ENCODE measurements around the gene ANO10.
"Not testable (repeated sequence)": the region's sequence is repeated elsewhere in the genome, so short reads cannot be mapped to it uniquely, and the experiment has no call there.

Gene ANO10

GRCh38 chr3:43372809-43373559 lies 248.8 kb downstream of the ANO10 start:
- DNase-seq (ENCODE audit: low read depth in 3 of 3) = no peak

GRCh38 chr3:43372007-43372740 lies 249.6 kb downstream of the ANO10 start:
- DNase-seq (ENCODE audit: low read depth in 3 of 3) = no peak

DNA sequence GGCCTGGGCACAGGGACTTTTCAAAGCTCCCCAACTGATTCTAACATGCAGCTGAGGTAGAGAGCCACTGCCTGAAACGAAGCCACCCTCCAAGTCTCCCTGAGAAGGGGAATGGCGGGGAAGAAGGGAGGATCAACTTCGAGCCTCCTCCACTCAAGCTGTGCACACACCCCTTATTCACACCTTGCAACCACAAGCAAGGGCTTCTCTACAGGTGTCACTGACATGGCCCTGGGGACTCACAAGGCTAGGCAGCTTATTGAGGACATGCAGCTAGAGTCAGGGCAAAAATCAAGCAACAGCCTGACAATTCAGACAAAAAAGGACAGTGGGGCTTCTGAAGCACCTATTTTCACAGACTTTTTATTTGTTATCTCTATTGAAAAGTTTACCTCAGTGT lies 250.3 kb downstream of the ANO10 start:
- DNase-seq (ENCODE audit: low read depth in 3 of 3) = no peak

- DNase-seq (ENCODE audit: low read depth in 3 of 3) = no peak
Observed at GRCh38 chr3:43370293-43370980, 251.4 kb downstream of the ANO10 start.

- no peak for DNase-seq (ENCODE audit: low read depth in 3 of 3)
Observed at GRCh38 chr3:43369404-43370292, 252.2 kb downstream of the ANO10 start.

- no peak for DNase-seq (ENCODE audit: low read depth in 3 of 3)
Observed at GRCh38 chr3:43366885-43367284, 254.9 kb downstream of the ANO10 start.

DNA sequence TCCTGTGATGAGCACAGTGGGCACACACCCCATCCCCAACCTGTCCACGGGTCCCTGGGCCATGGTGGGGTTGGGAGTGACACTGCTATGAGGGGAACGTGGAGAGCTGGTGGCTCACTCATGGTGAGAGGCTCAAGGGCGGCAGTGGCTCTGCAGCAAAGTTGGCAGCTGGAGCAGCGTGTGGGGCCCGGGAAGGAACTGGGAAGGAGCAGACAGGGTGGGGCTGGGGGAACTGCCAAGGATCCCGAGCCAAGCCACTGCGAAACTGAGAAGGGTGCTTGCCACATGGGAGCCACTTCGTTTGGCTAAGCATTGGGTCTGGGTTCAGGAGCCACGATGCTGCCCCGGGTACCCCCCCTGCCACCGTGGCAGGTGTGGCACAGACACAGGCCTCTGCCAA lies 255.3 kb downstream of the ANO10 start:
- no peak for DNase-seq (ENCODE audit: low read depth in 3 of 3)

DNA sequence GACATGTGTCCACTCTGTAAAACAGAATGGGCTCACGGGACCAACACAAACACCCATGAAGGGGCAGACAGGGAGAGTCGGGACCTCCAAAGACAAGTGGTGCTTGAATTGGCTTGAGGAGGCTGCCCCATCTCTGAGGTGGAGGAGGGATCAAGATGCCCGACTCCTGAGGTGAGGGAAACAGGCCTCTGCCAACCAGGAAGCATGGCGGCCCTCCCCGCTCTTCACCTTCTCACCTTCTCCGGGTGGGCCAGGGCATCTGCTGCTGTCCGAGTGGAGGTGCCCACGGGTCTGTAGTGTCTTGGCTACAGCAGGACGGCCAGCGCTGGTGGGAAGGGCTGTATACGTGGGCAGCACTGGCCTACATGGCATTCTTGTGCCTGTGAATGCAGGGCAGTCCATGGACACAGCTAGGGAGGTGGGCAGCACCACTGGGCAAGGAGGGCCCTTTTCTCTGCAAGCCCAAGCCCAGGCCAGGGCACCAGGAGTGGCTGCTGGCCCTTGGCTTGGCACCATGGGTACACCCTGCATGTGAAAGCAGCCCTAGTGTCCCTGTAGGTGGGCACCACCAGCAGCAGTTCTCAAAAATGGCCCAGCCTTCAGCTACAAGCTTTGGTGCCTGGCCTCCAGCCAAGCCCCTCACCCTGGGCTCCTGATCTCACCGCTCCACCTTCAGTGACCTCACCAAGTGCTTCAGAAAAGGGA lies 256.1 kb downstream of the ANO10 start:
- DNase-seq (ENCODE audit: low read depth in 3 of 3) = no peak

- no peak for DNase-seq (ENCODE audit: low read depth in 3 of 3)
Observed at GRCh38 chr3:43364926-43365325, 256.9 kb downstream of the ANO10 start.

GRCh38 chr3:43364494-43364893 lies 257.3 kb downstream of the ANO10 start:
- no peak for DNase-seq (ENCODE audit: low read depth in 3 of 3)

- no peak for DNase-seq (ENCODE audit: low read depth in 3 of 3)
Observed at GRCh38 chr3:43363621-43364266, 258.1 kb downstream of the ANO10 start.

GRCh38 chr3:43362961-43363360 lies 258.9 kb downstream of the ANO10 start:
- no peak for DNase-seq (ENCODE audit: low read depth in 3 of 3)

DNA sequence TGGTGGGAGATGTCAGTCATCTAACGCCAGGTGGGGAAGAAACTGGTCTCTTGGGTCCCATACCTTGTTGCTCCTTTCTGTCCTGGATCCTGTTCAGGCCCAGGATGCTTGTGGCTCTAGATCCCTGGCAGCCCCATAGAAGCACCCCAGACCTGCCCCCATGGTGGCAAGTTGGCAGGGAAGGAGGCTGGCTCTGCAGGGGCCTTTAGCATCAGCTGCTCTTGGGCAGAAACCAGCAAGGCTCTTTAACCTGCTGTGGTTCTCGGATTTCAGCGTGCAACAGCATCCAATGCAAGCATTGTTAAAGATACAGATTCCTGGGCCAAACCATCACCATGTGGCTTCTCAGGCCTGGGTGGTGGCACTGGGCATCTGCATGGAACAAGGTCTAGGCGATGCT lies 259.6 kb downstream of the ANO10 start:
- no peak for DNase-seq (ENCODE audit: low read depth in 3 of 3)

DNA sequence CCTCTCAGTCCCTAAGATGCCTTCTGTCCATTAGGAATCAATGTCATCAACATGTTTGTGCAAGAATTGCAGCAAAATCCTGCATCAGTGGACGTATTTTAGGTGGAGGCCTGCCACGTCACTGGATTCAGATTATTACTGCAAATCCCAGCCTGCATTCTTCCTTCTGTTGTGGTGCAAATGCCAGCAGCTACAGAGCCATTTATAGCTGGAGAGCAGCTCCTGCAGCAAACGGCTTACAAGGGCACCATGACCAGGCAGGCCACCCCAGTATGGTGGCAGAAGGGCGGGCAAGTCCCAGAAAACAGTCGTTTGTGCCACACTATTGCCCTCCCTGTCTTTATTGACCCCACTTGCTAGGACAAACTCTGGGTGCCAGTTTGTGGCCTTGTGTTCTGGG lies 260.7 kb downstream of the ANO10 start:
- DNase-seq (ENCODE audit: low read depth in 3 of 3) = no peak

DNA sequence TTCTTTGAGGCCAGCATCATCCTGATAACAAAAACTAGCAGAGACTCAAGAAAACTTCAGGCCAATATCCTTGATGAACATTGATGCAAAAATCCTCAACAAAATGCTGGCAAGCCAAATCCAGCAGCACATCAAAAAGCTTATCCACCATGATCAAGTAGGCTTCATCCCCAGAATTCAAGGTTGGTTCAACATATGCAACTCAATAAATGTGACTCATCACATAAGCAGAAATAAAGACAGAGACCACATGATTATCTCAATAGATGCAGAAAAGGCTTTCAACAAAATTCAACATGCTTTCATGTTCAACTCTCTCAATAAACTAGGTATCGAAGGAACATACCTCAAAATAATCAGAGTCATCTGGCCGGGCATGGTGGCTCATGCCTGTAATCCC lies 265.8 kb downstream of the ANO10 start:
- not testable (repeated sequence) for DNase-seq (ENCODE audit: low read depth in 3 of 3)

- DNase-seq (ENCODE audit: low read depth in 3 of 3) = no peak
Observed at GRCh38 chr3:43353923-43354670, 267.7 kb downstream of the ANO10 start.

- DNase-seq (ENCODE audit: low read depth in 3 of 3) = no peak
Observed at GRCh38 chr3:43353393-43353792, 268.4 kb downstream of the ANO10 start.

DNA sequence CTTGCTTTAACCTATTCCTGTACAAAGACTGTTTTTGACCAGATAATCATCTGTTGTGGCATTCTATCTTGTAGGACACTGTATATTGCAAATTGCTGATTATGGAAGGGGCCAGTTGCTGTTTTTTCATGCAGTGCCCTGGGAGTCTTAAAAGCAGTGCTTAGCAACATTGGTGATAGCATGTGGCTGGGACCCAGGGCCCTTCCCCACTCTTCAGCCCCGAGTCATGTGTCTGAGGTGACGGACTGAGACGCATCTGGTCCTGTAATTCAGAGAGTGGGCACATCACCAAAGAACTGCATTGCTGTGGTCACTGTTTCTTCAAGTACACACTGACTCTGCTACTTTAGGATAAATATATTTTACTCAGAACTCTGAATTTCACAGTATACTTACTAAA lies 272.1 kb downstream of the ANO10 start:
- DNase-seq (ENCODE audit: low read depth in 3 of 3) = no peak

GRCh38 chr3:43348852-43349574 lies 272.8 kb downstream of the ANO10 start:
- no peak for DNase-seq (ENCODE audit: low read depth in 3 of 3)

All from stimulated activated CD4-positive, alpha-beta T cell treated with anti-CD3 and anti-CD28 coated beads, TNF-alpha, amount 100 ng/mL, for 4 hours (primary cell).